Measurements from ENCODE around the gene MYO15B.

GRCh38 chr17:75636381-75637142, 49.0 kb downstream of the MYO15B start:
- no peak for TF ChIP-seq EZH2 (IDR thresholded peaks at IDR 0.05; ENCODE audit: borderline replicate concordance, low read depth, low read length, severe bottlenecking)
- no peak for TF ChIP-seq MAX (IDR thresholded peaks at IDR 0.05; ENCODE audit: insufficient read depth, insufficient read length)
- no peak for TF ChIP-seq POLR2A (IDR thresholded peaks at IDR 0.05; ENCODE audit: low read depth, low read length)
- no peak for TF ChIP-seq CTCF (IDR thresholded peaks at IDR 0.05; ENCODE audit: extremely low read depth in 1 of 2, insufficient read depth in 1 of 2, low read depth in 1 of 2, low read length in 2 of 2)
